HG03342 (cell line): ENCODE results near the gene TMEM183A.

Experiments
- ATAC-seq: cut with Tn5 transposase; IDR thresholded peaks from one replicate; pipeline ENCODE4 v1.9.1; 2021; ENCODE audit warnings: mild to moderate bottlenecking, moderate library complexity; ENCODE audit not compliant: unreplicated experiment

Gene TMEM183A

GRCh38 chr1:203063287-203063686 is 56.1 kb downstream of the TMEM183A start:
- no peak for ATAC-seq

GRCh38 chr1:203065191-203065590 is 58.0 kb downstream of the TMEM183A start:
- ATAC-seq: no peak

- ATAC-seq: no peak
These were observed 58.8 kb downstream of the TMEM183A start for GRCh38 chr1:203065986-203066385.

- no peak for ATAC-seq
These were observed 59.8 kb downstream of the TMEM183A start for GRCh38 chr1:203066965-203067364.

GRCh38 chr1:203069030-203069747 is 62.0 kb downstream of the TMEM183A start:
- ATAC-seq: no peak

- ATAC-seq: no peak
These were observed 64.9 kb downstream of the TMEM183A start for GRCh38 chr1:203072002-203072602.

GRCh38 chr1:203072911-203073310 is 65.7 kb downstream of the TMEM183A start:
- ATAC-seq: no peak

GRCh38 chr1:203073469-203073868 is 66.3 kb downstream of the TMEM183A start:
- ATAC-seq: no peak
